ENCODE measurements around the gene DIRAS1. TPM values are rescaled to one million over a fixed set of nuclear protein-coding genes. Genes with fewer than 3 reads are reported as not detected.

DIRAS1 gene
- total RNA-seq, 1 experiment from 2014 or later, result 33.7 TPM

GRCh38 chr19:2703077-2703437, 18.1 kb downstream of the DIRAS1 start:
- no peak for TF ChIP-seq YY1 (IDR thresholded peaks at IDR 0.05; ENCODE audit: extremely low read depth, insufficient replicate concordance, low read depth, low read length)
- no peak for TF ChIP-seq JUND (IDR thresholded peaks at IDR 0.05)
- TF ChIP-seq RAD21 (IDR thresholded peaks at IDR 0.05; ENCODE audit: low read depth), result no peak
- TF ChIP-seq POLR2A (IDR thresholded peaks at IDR 0.05; ENCODE audit: borderline replicate concordance, extremely low read depth, insufficient read depth, insufficient read length), result no peak
- no peak for TF ChIP-seq SRF (IDR thresholded peaks at IDR 0.05; ENCODE audit: low read depth)
- TF ChIP-seq ZFX (IDR thresholded peaks at IDR 0.05), result no peak
- TF ChIP-seq TCF7L2 (IDR thresholded peaks at IDR 0.05; ENCODE audit: borderline replicate concordance, extremely low read depth, insufficient read depth, insufficient read length), result no peak
- TF ChIP-seq, protein P1, sequence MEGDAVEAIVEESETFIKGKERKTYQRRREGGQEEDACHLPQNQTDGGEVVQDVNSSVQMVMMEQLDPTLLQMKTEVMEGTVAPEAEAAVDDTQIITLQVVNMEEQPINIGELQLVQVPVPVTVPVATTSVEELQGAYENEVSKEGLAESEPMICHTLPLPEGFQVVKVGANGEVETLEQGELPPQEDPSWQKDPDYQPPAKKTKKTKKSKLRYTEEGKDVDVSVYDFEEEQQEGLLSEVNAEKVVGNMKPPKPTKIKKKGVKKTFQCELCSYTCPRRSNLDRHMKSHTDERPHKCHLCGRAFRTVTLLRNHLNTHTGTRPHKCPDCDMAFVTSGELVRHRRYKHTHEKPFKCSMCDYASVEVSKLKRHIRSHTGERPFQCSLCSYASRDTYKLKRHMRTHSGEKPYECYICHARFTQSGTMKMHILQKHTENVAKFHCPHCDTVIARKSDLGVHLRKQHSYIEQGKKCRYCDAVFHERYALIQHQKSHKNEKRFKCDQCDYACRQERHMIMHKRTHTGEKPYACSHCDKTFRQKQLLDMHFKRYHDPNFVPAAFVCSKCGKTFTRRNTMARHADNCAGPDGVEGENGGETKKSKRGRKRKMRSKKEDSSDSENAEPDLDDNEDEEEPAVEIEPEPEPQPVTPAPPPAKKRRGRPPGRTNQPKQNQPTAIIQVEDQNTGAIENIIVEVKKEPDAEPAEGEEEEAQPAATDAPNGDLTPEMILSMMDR (IDR thresholded peaks at IDR 0.05 in 2 of 3, conservative IDR thresholded peaks at IDR 0.05 in 1 of 3; ENCODE audit: borderline replicate concordance in 1 of 3, insufficient read depth in 1 of 3, low read depth in 2 of 3, low read length in 2 of 3), result no peak
- TF ChIP-seq, protein P2, sequence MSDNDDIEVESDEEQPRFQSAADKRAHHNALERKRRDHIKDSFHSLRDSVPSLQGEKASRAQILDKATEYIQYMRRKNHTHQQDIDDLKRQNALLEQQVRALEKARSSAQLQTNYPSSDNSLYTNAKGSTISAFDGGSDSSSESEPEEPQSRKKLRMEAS (IDR thresholded peaks at IDR 0.05), result no peak
- no peak for TF ChIP-seq EZH2phosphoT487 (IDR thresholded peaks at IDR 0.05; ENCODE audit: borderline replicate concordance)
- TF ChIP-seq, protein P3, sequence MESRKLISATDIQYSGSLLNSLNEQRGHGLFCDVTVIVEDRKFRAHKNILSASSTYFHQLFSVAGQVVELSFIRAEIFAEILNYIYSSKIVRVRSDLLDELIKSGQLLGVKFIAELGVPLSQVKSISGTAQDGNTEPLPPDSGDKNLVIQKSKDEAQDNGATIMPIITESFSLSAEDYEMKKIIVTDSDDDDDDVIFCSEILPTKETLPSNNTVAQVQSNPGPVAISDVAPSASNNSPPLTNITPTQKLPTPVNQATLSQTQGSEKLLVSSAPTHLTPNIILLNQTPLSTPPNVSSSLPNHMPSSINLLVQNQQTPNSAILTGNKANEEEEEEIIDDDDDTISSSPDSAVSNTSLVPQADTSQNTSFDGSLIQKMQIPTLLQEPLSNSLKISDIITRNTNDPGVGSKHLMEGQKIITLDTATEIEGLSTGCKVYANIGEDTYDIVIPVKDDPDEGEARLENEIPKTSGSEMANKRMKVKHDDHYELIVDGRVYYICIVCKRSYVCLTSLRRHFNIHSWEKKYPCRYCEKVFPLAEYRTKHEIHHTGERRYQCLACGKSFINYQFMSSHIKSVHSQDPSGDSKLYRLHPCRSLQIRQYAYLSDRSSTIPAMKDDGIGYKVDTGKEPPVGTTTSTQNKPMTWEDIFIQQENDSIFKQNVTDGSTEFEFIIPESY (IDR thresholded peaks at IDR 0.05; ENCODE audit: extremely low read depth, insufficient replicate concordance, low read length), result no peak
- no peak for TF ChIP-seq SP1 (IDR thresholded peaks at IDR 0.05; ENCODE audit: low read depth)
- TF ChIP-seq SIN3A (IDR thresholded peaks at IDR 0.05; ENCODE audit: low read depth), result no peak
- ChIA-PET CTCF (no interaction called here), RAD21 (ENCODE audit: low non-redundant PET in 1 of 2, low total read pairs in 2 of 2, uncharacterized antibody in 2 of 2, unreplicated experiment in 2 of 2) (interaction anchor here in 1 of 2 experiments (1.3 kb wide), 1 partner anchor 55 kb away, joined by 3 read pairs; no protein-coding TSS in a partner anchor), POLR2A (no interaction called here)
- Histone ChIP-seq H4K20me1 (ENCODE audit: insufficient read depth) (no peaks in the 10 kb centered on the region), H2AFZ (ENCODE audit: low read depth, low read length, poor library complexity, severe bottlenecking) (peak overlapping the region; percentile 67), H3K36me3 (ENCODE audit: control insufficient read depth in 1 of 2, insufficient read depth in 2 of 2, low read length in 2 of 2) (no peaks in the 10 kb centered on the region), H3K4me1 (ENCODE audit: control insufficient read depth in 1 of 2, insufficient read depth in 2 of 2, low read length in 2 of 2) (peaks cover 4 to 15% of the 10 kb centered on the region in 2 experiments; a peak in 3 of 4 replicates), H3K27me3 (ENCODE audit: insufficient read depth, low read length) (no peaks in the 10 kb centered on the region), H3K4me3 (replicated peaks in 1 of 2; ENCODE audit: low read depth in 1 of 2, low read length in 2 of 2) (no peak overlapping the region), H3K9me2 (ENCODE audit: insufficient read depth) (no peaks in the 10 kb centered on the region), H3K79me2 (ENCODE audit: insufficient read depth, low read length) (no peaks in the 10 kb centered on the region), H3K9ac (ENCODE audit: low read length) (no peak overlapping the region), H3K9me3 (ENCODE audit: control insufficient read depth in 1 of 2, insufficient read depth in 1 of 2, low read depth in 1 of 2, low read length in 2 of 2) (no peaks in the 10 kb centered on the region), H3K4me2 (ENCODE audit: low read length) (peak overlapping the region; percentile 50), H3K27ac (ENCODE audit: low read depth, low read length) (0 out of 2 replicates have a peak overlapping the region, but pooled peaks have one; percentile 18)
- ATAC-seq, result no peak
- intact Hi-C loops (cut with micrococcal nuclease), result no loop called here
- no peak for DNase-seq (ENCODE audit: low read depth, low spot score)
- BruUV-seq (replicated peaks), result no TSS peak
